Measurements from ENCODE around the gene CYB5R3.

DNA sequence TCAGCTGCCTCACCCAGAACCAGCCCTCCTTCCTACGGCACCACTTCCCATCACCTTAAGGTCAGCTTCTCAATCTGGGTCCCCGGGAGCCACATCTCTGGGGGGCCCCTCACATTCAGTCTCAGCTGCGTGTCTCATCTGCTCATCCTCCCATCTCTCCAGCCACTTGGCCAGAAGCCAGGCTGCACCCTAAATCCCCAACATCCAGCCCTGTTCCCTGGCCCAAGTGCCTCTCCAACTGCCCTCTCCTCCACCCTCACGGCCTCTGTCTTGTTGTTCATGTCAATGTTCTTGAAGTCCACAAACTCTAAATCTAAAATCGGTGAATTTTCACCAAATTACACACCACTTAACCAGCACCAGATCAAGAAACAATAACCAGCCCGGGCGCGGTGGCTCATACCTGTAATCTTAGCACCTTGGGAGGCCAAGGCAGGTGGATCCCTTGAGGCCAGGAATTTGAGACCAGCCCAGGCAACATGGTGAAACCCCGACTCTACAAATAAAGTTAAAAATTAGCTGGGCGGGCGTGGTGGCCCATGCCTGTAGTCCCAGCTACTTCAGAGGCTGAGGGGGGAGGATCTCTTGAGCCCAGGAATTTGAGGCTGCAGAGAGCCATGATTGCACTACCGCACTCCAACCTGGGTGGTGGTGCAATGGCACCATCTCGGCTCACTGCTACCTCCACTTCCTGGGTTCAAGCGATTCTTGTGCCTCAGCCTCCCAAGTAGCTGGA is 37.7 kb upstream of the CYB5R3 start:
- TF ChIP-seq TAF1 (IDR thresholded peaks at IDR 0.05; ENCODE audit: low read depth) (no peak), EP300 (IDR thresholded peaks at IDR 0.05; ENCODE audit: borderline replicate concordance) (no peak), REST (IDR thresholded peaks at IDR 0.05; ENCODE audit: low read depth) (no peak), CREB1 (IDR thresholded peaks at IDR 0.05; ENCODE audit: low read depth) (no peak), YY1 (IDR thresholded peaks at IDR 0.05; ENCODE audit: low read depth) (no peak), RAD21 (IDR thresholded peaks at IDR 0.05; ENCODE audit: low read depth) (no peak), NFIC (IDR thresholded peaks at IDR 0.05) (0 out of 2 replicates have a peak, but pooled peaks have one; percentile 19), TCF12 (IDR thresholded peaks at IDR 0.05; ENCODE audit: low read depth) (no peak), FOXM1 (IDR thresholded peaks at IDR 0.05; ENCODE audit: borderline replicate concordance, low read depth) (no peak), EGR1 (IDR thresholded peaks at IDR 0.05) (no peak), TEAD4 (IDR thresholded peaks at IDR 0.05) (no peak), CEBPB (IDR thresholded peaks at IDR 0.05) (no peak)
- TF ChIP-seq, protein P1, sequence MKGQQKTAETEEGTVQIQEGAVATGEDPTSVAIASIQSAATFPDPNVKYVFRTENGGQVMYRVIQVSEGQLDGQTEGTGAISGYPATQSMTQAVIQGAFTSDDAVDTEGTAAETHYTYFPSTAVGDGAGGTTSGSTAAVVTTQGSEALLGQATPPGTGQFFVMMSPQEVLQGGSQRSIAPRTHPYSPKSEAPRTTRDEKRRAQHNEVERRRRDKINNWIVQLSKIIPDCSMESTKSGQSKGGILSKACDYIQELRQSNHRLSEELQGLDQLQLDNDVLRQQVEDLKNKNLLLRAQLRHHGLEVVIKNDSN (IDR thresholded peaks at IDR 0.05), result no peak
- TF ChIP-seq, protein P2, sequence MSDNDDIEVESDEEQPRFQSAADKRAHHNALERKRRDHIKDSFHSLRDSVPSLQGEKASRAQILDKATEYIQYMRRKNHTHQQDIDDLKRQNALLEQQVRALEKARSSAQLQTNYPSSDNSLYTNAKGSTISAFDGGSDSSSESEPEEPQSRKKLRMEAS (IDR thresholded peaks at IDR 0.05), result no peak

All from Ishikawa (cell line).